Endometrium (tissue), 2 donors: Measurements from ENCODE around the gene SLC7A6OS.

Source experiments
- FAIRE-seq: peaks from 2 replicates; lab custom pipeline; 2012; peaks lifted over from hg19 to GRCh38; lab: Jason Lieb, UNC
- donor health status: control.
- donor health status: control.

Gene SLC7A6OS

GRCh38 chr16:68253721-68254120, 57.0 kb downstream of the SLC7A6OS start:
- FAIRE-seq, result no peak

DNA sequence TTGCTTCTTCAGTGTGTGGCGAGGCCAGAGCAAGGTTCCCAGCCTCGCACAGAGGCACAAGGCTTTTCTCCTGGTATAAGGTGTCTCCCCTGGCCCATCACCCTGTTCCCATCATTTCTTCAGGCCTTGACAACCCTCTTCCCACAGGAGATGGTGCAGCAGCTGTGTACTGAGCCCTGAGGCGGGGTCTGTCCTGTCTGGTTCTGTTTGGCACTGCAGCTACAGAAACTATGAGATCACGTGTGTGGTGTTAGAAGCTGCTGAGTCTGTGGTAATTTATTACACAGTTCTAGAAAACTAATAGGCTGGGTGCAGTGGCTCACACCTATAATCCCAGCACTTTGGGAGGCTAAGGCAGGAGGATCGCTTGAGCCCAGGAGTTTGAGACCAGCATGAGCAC, 58.4 kb downstream of the SLC7A6OS start:
- FAIRE-seq, result no peak

DNA sequence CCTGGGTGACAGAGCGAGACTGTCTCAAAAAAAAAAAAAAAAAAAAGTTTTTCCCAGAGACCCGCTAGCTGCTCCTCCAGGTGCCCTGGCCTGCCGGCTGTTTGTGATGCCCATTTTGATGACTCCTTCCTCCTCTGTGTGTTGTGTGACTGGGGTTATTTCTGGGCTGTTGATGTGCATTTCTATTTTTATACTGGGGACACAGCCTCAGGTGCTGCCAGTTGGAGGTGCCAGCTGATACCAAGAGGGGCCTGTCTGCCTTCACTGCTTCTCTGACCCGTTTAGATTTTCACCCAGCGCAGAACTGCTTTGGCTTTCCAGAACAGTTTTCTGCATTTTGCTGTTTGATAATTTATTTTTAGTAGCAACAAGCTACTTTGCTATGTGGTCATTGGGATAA, 58.9 kb downstream of the SLC7A6OS start:
- FAIRE-seq, result no peak

GRCh38 chr16:68250951-68251350, 59.8 kb downstream of the SLC7A6OS start:
- no peak for FAIRE-seq

DNA sequence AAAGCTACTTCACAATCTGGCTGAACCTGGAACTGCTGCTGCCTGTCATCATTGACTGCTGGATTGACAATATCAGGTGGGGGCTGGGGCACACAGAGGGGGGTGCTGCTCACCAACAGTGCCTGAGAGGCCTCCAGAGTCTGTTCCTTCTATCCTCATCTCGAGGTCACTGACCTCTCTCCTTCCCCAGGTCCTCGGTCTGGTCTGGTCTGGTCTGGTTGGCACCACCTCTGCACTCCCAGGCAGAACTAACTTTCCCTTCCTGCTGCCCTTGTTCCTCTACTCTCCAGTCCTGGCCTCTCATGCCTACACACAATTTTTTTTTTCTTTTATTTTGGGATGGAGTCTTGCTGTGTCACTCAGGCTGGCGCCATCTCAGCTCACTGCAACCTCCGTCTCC, 61.4 kb downstream of the SLC7A6OS start:
- no peak for FAIRE-seq
